ENCODE measurements around the gene TRMT1L. TPM values are rescaled to one million over a fixed set of nuclear protein-coding genes. Genes with fewer than 3 reads are reported as not detected.

Gene TRMT1L
- total RNA-seq, 1 donor from 2014 or later = 15.8 TPM

- DNase-seq (ENCODE audit: low read depth) = no peak
- TF ChIP-seq CTCF (conservative IDR thresholded peaks at IDR 0.05; ENCODE audit: low read depth, low read length) = no peak
- no peak overlapping the region for H3K4me3 ChIP-seq (ENCODE audit: low read depth, low read length)
Measured at GRCh38 chr1:185096531-185096930, 60.2 kb downstream of the TRMT1L start.

GRCh38 chr1:185094761-185095160 lies 62.0 kb downstream of the TRMT1L start:
- H3K4me3 ChIP-seq (ENCODE audit: low read depth, low read length) = no peak overlapping the region
- DNase-seq (ENCODE audit: low read depth) = no peak
- TF ChIP-seq CTCF (conservative IDR thresholded peaks at IDR 0.05; ENCODE audit: low read depth, low read length) = no peak

GRCh38 chr1:185091480-185091879 lies 65.3 kb downstream of the TRMT1L start:
- DNase-seq (ENCODE audit: low read depth) = no peak
- TF ChIP-seq CTCF (conservative IDR thresholded peaks at IDR 0.05; ENCODE audit: low read depth, low read length) = no peak
- no peak overlapping the region for H3K4me3 ChIP-seq (ENCODE audit: low read depth, low read length)

GRCh38 chr1:185087746-185088145 lies 69.0 kb downstream of the TRMT1L start:
- H3K4me3 ChIP-seq (ENCODE audit: low read depth, low read length) = no peak overlapping the region
- DNase-seq (ENCODE audit: low read depth) = no peak
- no peak for TF ChIP-seq CTCF (conservative IDR thresholded peaks at IDR 0.05; ENCODE audit: low read depth, low read length)

- TF ChIP-seq CTCF (conservative IDR thresholded peaks at IDR 0.05; ENCODE audit: low read depth, low read length) = no peak
- no peak overlapping the region for H3K4me3 ChIP-seq (ENCODE audit: low read depth, low read length)
- DNase-seq (ENCODE audit: low read depth) = no peak
Measured at GRCh38 chr1:185087101-185087500, 69.7 kb downstream of the TRMT1L start.

- no peak overlapping the region for H3K4me3 ChIP-seq (ENCODE audit: low read depth, low read length)
- DNase-seq (ENCODE audit: low read depth) = no peak
- no peak for TF ChIP-seq CTCF (conservative IDR thresholded peaks at IDR 0.05; ENCODE audit: low read depth, low read length)
Measured at GRCh38 chr1:185083818-185084217, 72.9 kb downstream of the TRMT1L start.

GRCh38 chr1:185080422-185080821 lies 76.3 kb downstream of the TRMT1L start:
- no peak for TF ChIP-seq CTCF (conservative IDR thresholded peaks at IDR 0.05; ENCODE audit: low read depth, low read length)
- no peak overlapping the region for H3K4me3 ChIP-seq (ENCODE audit: low read depth, low read length)
- no peak for DNase-seq (ENCODE audit: low read depth)

All from epithelial cell of proximal tubule (primary cell).